PC-9 (cell line): Measurements from ENCODE around the gene TREM2.

Experiments used
- EZH2 ChIP-seq: fragments of 200-600 bp; sonication (generic); IDR thresholded peaks from 2 replicates; pipeline ENCODE4 v1.8.0; 2017; ENCODE audit warnings: antibody characterized with exemption, low read depth
- TF ChIP-seq, protein P1 (sequence below): fragments of 200-600 bp; sonication (generic); conservative IDR thresholded peaks from 2 replicates; pipeline ENCODE4 v1.6.1; 2017; ENCODE audit warnings: mixed run types, antibody characterized with exemption, mild to moderate bottlenecking, moderate library complexity

DNA sequence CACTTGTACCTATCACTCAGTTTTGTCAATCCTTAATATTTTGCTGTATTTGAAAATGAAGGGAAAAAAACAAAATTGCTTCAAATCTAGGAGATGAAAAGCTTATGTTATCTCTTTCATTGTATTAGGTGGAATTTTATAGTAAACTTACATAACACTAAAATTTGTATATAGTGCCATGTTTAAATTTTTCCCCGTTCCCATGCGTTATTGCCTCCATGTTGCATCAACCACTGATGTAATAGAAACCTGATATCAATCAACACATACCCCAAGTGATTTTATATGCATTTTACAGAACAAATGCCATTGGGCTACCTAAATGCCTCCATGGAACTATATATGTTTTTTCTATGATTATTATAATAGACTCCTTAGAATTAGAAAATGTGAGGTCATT is 14.8 kb upstream of the TREM2 start:
- TF ChIP-seq EZH2: no peak
- TF ChIP-seq, protein P1, sequence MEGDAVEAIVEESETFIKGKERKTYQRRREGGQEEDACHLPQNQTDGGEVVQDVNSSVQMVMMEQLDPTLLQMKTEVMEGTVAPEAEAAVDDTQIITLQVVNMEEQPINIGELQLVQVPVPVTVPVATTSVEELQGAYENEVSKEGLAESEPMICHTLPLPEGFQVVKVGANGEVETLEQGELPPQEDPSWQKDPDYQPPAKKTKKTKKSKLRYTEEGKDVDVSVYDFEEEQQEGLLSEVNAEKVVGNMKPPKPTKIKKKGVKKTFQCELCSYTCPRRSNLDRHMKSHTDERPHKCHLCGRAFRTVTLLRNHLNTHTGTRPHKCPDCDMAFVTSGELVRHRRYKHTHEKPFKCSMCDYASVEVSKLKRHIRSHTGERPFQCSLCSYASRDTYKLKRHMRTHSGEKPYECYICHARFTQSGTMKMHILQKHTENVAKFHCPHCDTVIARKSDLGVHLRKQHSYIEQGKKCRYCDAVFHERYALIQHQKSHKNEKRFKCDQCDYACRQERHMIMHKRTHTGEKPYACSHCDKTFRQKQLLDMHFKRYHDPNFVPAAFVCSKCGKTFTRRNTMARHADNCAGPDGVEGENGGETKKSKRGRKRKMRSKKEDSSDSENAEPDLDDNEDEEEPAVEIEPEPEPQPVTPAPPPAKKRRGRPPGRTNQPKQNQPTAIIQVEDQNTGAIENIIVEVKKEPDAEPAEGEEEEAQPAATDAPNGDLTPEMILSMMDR: no peak
